Adipocyte (in vitro differentiated cells): Measurements from ENCODE around the gene PTPDC1.
"Not testable (repeated sequence)": the region's sequence is repeated elsewhere in the genome, so short reads cannot be mapped to it uniquely, and the experiment has no call there.

Experiments
- DNase-seq: peaks from one replicate; pipeline ENCODE4 v3.0.0-alpha.2; 2015; ENCODE audit warnings: low read depth
- H3K27me3 ChIP-seq: replicated peaks from 2 replicates; pipeline ENCODE4 v1.7.0; 2013; ENCODE audit warnings: mild to moderate bottlenecking, low read length, moderate library complexity; ENCODE audit not compliant: control insufficient read depth, insufficient read depth
- H3K36me3 ChIP-seq: 2 replicates; pipeline ENCODE4 v1.7.0; 2013; ENCODE audit warnings: low read length, mild to moderate bottlenecking, moderate library complexity; ENCODE audit not compliant: control insufficient read depth, insufficient read depth, severe bottlenecking
- H3K4me1 ChIP-seq: 2 replicates; pipeline ENCODE4 v1.7.0; 2013; ENCODE audit warnings: mild to moderate bottlenecking, low read length, moderate library complexity; ENCODE audit not compliant: control insufficient read depth, insufficient read depth
- H3K4me3 ChIP-seq: 2 replicates; pipeline ENCODE4 v1.7.0; 2013; ENCODE audit warnings: mild to moderate bottlenecking, low read length, moderate library complexity
- H3K9ac ChIP-seq: 2 replicates; pipeline ENCODE4 v1.7.0; 2013; ENCODE audit warnings: mild to moderate bottlenecking, low read length, moderate library complexity
- H3K9me3 ChIP-seq: 2 replicates; pipeline ENCODE4 v1.7.0; 2013; ENCODE audit warnings: mild to moderate bottlenecking, low read length, moderate library complexity; ENCODE audit not compliant: control insufficient read depth

PTPDC1 gene

GRCh38 chr9:94096819-94097577 is 12.7 kb downstream of the PTPDC1 start:
- no peaks in the 10 kb centered on the region for H3K27me3 ChIP-seq
- no peak overlapping the region for H3K4me3 ChIP-seq
- no peak for DNase-seq
- no peak overlapping the region for H3K9ac ChIP-seq
- no peaks in the 10 kb centered on the region for H3K9me3 ChIP-seq
- H3K4me1 ChIP-seq, result peaks cover 10% of the 10 kb centered on the region
- peaks cover 15% of the 10 kb centered on the region for H3K36me3 ChIP-seq

- peak; percentile 78 for DNase-seq
- H3K27me3 ChIP-seq, result no peaks in the 10 kb centered on the region
- peaks cover 15% of the 10 kb centered on the region for H3K36me3 ChIP-seq
- no peaks in the 10 kb centered on the region for H3K9me3 ChIP-seq
- no peak overlapping the region for H3K9ac ChIP-seq
- H3K4me1 ChIP-seq, result peaks cover 10% of the 10 kb centered on the region
- no peak overlapping the region for H3K4me3 ChIP-seq
Measured at GRCh38 chr9:94097788-94098414, 13.6 kb downstream of the PTPDC1 start.

- H3K27me3 ChIP-seq, result no peaks in the 10 kb centered on the region
- no peak overlapping the region for H3K4me3 ChIP-seq
- H3K4me1 ChIP-seq, result peaks cover 10% of the 10 kb centered on the region
- no peak for DNase-seq
- no peak overlapping the region for H3K9ac ChIP-seq
- no peaks in the 10 kb centered on the region for H3K9me3 ChIP-seq
- H3K36me3 ChIP-seq, result peaks cover 14% of the 10 kb centered on the region
Measured at GRCh38 chr9:94100152-94100879, 16.1 kb downstream of the PTPDC1 start.

GRCh38 chr9:94101162-94101853 is 17.0 kb downstream of the PTPDC1 start:
- Histone ChIP-seq H3K9ac (no peak overlapping the region), H3K4me3 (no peak overlapping the region), H3K4me1 (peaks cover 10% of the 10 kb centered on the region), H3K36me3 (peaks cover 5% of the 10 kb centered on the region), H3K9me3 (no peaks in the 10 kb centered on the region), H3K27me3 (no peaks in the 10 kb centered on the region)
- DNase-seq, result no peak

- H3K9me3 ChIP-seq, result no peaks in the 10 kb centered on the region
- no peak overlapping the region for H3K9ac ChIP-seq
- peaks cover 37% of the 10 kb centered on the region for H3K4me1 ChIP-seq
- no peaks in the 10 kb centered on the region for H3K27me3 ChIP-seq
- no peak for DNase-seq
- no peak overlapping the region for H3K4me3 ChIP-seq
- H3K36me3 ChIP-seq, result no peaks in the 10 kb centered on the region
Measured at GRCh38 chr9:94108584-94108983, 24.3 kb downstream of the PTPDC1 start.

- H3K4me1 ChIP-seq, result peaks cover 37% of the 10 kb centered on the region
- H3K9ac ChIP-seq, result peak overlapping the region; percentile 44
- no peak overlapping the region for H3K4me3 ChIP-seq
- no peaks in the 10 kb centered on the region for H3K9me3 ChIP-seq
- peak; percentile 72 for DNase-seq
- H3K36me3 ChIP-seq, result no peaks in the 10 kb centered on the region
- H3K27me3 ChIP-seq, result no peaks in the 10 kb centered on the region
Measured at GRCh38 chr9:94110821-94111252, 26.6 kb downstream of the PTPDC1 start.

GRCh38 chr9:94111446-94111845 is 27.2 kb downstream of the PTPDC1 start:
- H3K9ac ChIP-seq, result peak overlapping the region; percentile 12
- DNase-seq, result no peak
- no peak overlapping the region for H3K4me3 ChIP-seq
- peaks cover 37% of the 10 kb centered on the region for H3K4me1 ChIP-seq
- no peaks in the 10 kb centered on the region for H3K36me3 ChIP-seq
- H3K9me3 ChIP-seq, result no peaks in the 10 kb centered on the region
- H3K27me3 ChIP-seq, result no peaks in the 10 kb centered on the region

- no peak overlapping the region for H3K9ac ChIP-seq
- no peaks in the 10 kb centered on the region for H3K9me3 ChIP-seq
- no peaks in the 10 kb centered on the region for H3K36me3 ChIP-seq
- no peak overlapping the region for H3K4me3 ChIP-seq
- DNase-seq, result no peak
- H3K4me1 ChIP-seq, result peaks cover 37% of the 10 kb centered on the region
- no peaks in the 10 kb centered on the region for H3K27me3 ChIP-seq
Measured at GRCh38 chr9:94112716-94113465, 28.6 kb downstream of the PTPDC1 start.

GRCh38 chr9:94120088-94120487 is 35.8 kb downstream of the PTPDC1 start:
- H3K4me1 ChIP-seq, H3K36me3 ChIP-seq, DNase-seq: not testable (repeated sequence)

GRCh38 chr9:94120854-94121376 is 36.7 kb downstream of the PTPDC1 start:
- no peaks in the 10 kb centered on the region for H3K27me3 ChIP-seq
- no peak overlapping the region for H3K4me3 ChIP-seq
- H3K36me3 ChIP-seq, result no peaks in the 10 kb centered on the region
- H3K4me1 ChIP-seq, result no peaks in the 10 kb centered on the region
- DNase-seq, result no peak
- H3K9me3 ChIP-seq, result peaks cover 3% of the 10 kb centered on the region
- H3K9ac ChIP-seq, result no peak overlapping the region

More at GRCh38 chr9:94120088-94120487, 35.8 kb downstream of the PTPDC1 start:
- H3K9ac ChIP-seq, H3K4me3 ChIP-seq, H3K9me3 ChIP-seq, H3K27me3 ChIP-seq: not testable (repeated sequence)
